Brain microvascular endothelial cell (primary cell): ENCODE results near the gene SMIM14.

Experiments
- DNase-seq: peaks from one replicate; pipeline ENCODE4 v3.0.0-alpha.2; 2020
- H3K27ac ChIP-seq: fragments of 250-450 bp; sonication (Bioruptor Pico); 2 replicates; pipeline ENCODE4 v1.5.1; 2020; ENCODE audit warnings: mild to moderate bottlenecking, moderate library complexity
- H3K27me3 ChIP-seq: fragments of 250-450 bp; sonication (Bioruptor Pico); replicated peaks from 2 replicates; pipeline ENCODE4 v1.5.1; 2020; ENCODE audit warnings: mild to moderate bottlenecking
- H3K36me3 ChIP-seq: fragments of 250-450 bp; sonication (Bioruptor Pico); replicated peaks from 2 replicates; pipeline ENCODE4 v1.5.1; 2020; ENCODE audit warnings: mild to moderate bottlenecking
- H3K4me3 ChIP-seq: 2 replicates; pipeline ENCODE4 v1.5.1; 2011; ENCODE audit warnings: low read depth, mild to moderate bottlenecking, control low read depth, low read length, moderate library complexity
- in situ Hi-C: cut with HindIII; loops from 2 replicates; pipeline ENCODE4 v1.10.0; 2017; ENCODE audit warnings: low sequenced_read_pairs, low pct_ligation_motif_present
- TF ChIP-seq, protein P1 (sequence below): IDR thresholded peaks from 2 replicates; pipeline ENCODE4 v1.5.1; 2011; ENCODE audit warnings: low read depth, mild to moderate bottlenecking, moderate library complexity, low read length, control low read depth, inconsistent platforms; ENCODE audit errors: missing control alignments

The SMIM14 gene

DNA sequence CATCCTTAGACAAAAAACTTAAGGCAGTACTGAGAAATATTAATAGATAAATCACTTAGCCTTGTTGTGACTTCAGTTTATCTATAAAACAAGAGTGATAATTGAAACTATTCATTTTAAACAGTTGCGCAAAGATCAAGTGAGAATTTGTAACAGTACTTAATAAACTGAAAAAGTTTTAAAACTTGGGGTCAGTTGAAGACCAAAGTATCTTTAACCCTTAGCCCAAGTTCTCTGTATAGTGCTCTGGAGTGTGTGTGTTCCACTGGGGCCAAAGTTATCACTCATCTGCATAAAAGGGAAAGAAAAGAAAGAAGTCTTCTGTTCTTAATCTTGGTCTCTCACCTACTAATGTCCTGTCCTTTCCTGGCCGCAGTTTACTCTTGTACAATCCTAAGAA lies 11.3 kb downstream of the SMIM14 start:
- Histone ChIP-seq H3K4me3 (no peak overlapping the region), H3K27ac (no peak overlapping the region)

DNA sequence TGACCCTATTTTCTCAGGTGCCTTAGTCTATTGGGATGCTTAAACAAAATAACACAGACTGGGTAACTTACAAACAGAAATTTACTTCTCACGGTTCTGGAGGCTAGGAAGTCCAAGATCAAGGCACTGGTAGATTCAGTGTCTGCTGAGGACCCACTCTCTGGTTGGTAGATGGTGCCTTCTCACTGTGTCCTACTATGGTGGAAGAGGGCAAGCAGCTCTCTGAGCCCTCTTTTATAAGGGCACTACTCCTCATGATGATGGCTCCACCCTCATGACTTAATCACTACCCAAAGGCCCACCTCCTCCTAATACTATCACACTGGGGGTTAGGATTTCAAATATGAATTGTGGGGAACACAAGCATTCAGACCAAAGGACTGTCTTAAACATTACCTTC lies 11.8 kb downstream of the SMIM14 start:
- DNase-seq: no peak
- TF ChIP-seq, protein P1, sequence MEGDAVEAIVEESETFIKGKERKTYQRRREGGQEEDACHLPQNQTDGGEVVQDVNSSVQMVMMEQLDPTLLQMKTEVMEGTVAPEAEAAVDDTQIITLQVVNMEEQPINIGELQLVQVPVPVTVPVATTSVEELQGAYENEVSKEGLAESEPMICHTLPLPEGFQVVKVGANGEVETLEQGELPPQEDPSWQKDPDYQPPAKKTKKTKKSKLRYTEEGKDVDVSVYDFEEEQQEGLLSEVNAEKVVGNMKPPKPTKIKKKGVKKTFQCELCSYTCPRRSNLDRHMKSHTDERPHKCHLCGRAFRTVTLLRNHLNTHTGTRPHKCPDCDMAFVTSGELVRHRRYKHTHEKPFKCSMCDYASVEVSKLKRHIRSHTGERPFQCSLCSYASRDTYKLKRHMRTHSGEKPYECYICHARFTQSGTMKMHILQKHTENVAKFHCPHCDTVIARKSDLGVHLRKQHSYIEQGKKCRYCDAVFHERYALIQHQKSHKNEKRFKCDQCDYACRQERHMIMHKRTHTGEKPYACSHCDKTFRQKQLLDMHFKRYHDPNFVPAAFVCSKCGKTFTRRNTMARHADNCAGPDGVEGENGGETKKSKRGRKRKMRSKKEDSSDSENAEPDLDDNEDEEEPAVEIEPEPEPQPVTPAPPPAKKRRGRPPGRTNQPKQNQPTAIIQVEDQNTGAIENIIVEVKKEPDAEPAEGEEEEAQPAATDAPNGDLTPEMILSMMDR: no peak
- in situ Hi-C loops: no loop called here
- Histone ChIP-seq H3K27me3 (no peaks in the 10 kb centered on the region), H3K27ac (no peak overlapping the region), H3K36me3 (peaks cover 2% of the 10 kb centered on the region), H3K4me3 (no peak overlapping the region)

More for the DNA sequence above, 11.3 kb downstream of the SMIM14 start:
- in situ Hi-C loops: no loop called here
- Histone ChIP-seq H3K27me3 (no peaks in the 10 kb centered on the region), H3K36me3 (peaks cover 2% of the 10 kb centered on the region)
- TF ChIP-seq, protein P1: no peak
- DNase-seq: no peak

DNA sequence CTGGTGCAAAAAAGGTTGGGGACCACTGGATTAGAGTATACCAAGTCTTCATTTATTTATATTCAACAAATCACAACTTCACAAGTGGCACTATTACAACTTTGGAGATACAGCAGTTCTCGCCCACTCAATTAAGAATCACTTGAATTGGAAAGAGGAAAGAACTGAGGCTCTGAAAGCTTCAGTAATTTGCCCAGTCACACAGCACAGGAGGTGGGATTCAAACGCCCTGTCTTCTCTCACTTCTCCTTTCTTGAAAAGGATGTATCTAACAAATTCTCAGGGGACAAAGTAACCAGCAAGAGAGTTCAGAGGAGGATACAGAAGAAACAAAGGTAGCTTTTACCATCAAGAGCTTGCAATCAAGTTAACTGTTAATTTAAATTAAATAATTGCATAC lies 12.4 kb downstream of the SMIM14 start:
- in situ Hi-C loops: no loop called here
- no peak for DNase-seq
- TF ChIP-seq, protein P1: no peak
- no peak overlapping the region for H3K4me3 ChIP-seq
- no peaks in the 10 kb centered on the region for H3K27me3 ChIP-seq
- H3K36me3 ChIP-seq: peaks cover 2% of the 10 kb centered on the region
- H3K27ac ChIP-seq: no peak overlapping the region

GRCh38 chr4:39621582-39621981 lies 17.1 kb downstream of the SMIM14 start:
- DNase-seq: peak; percentile 79
- in situ Hi-C loops: no loop called here
- no peaks in the 10 kb centered on the region for H3K36me3 ChIP-seq
- H3K4me3 ChIP-seq: no peak overlapping the region
- TF ChIP-seq, protein P1: no peak
- peak overlapping the region; percentile 84 for H3K27ac ChIP-seq
- no peaks in the 10 kb centered on the region for H3K27me3 ChIP-seq

DNA sequence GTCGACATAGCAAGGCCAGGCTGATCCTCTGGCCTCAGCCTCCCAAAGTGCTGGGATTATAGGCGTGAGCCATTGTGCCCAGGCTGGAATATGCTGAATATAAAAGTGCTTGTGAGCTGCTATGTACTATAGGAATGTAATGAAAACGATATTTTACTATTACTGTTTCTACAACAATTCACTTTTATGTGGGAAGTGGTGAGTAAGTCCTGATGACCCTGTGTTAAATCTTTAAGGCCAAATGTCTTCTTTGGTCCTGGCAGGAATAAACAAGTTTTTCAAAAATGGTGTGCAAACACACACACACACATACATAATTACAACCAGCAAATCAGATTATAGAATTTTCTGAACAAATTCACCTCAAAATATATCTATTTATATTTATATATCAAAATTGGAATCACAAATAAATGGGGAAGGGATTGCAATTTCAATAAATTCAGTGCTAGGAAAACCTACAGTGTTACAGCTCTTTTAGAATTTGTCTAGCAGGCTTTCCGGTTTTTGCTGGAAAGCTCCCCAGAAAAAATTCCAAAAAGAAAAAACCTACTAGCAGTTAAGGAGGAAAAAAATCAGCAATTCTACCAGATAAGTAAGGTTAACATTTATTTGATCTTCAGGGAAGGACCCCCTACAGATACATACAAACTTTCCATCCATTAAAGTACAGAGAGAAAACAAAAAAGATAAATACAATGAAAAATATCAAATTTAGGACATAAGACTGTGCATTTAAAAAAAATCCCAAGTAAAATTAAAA lies 17.9 kb downstream of the SMIM14 start:
- no peak for DNase-seq
- H3K4me3 ChIP-seq: no peak overlapping the region
- H3K36me3 ChIP-seq: no peaks in the 10 kb centered on the region
- in situ Hi-C loops: no loop called here
- H3K27me3 ChIP-seq: no peaks in the 10 kb centered on the region
- H3K27ac ChIP-seq: peak overlapping the region; percentile 84
- TF ChIP-seq, protein P1: no peak

- TF ChIP-seq, protein P1: no peak
- DNase-seq: no peak
- in situ Hi-C loops: no loop called here
- H3K27me3 ChIP-seq: no peaks in the 10 kb centered on the region
- no peak overlapping the region for H3K4me3 ChIP-seq
- H3K27ac ChIP-seq: no peak overlapping the region
- H3K36me3 ChIP-seq: no peaks in the 10 kb centered on the region
Observed at GRCh38 chr4:39617534-39617933, 21.1 kb downstream of the SMIM14 start.
